Gastroesophageal sphincter (tissue), 4 donors: Measurements from ENCODE around the gene ALOXE3. TPM values are rescaled to one million over a fixed set of nuclear protein-coding genes. Genes with fewer than 3 reads are reported as not detected.

ENCODE experiments used
- ATAC-seq: fragments of 150-250 bp; one replicate; pipeline ENCODE4 v1.9.1; 2016; ENCODE audit warnings: mild to moderate bottlenecking, moderate library complexity
- H3K27ac ChIP-seq, 4 donors: fragments of 200-600 bp; sonication (generic) in 3 of 4; 1 replicate in 3 of 4; 2 replicates in 1 of 4; pipeline ENCODE4 v1.5.1; 2016 to 2019
- H3K27me3 ChIP-seq: fragments of 200-600 bp; sonication (generic); one replicate; pipeline ENCODE4 v1.5.1; 2019
- H3K36me3 ChIP-seq, 2 donors: fragments of 200-600 bp; sonication (generic); one replicate each; pipeline ENCODE4 v1.5.1; 2019; ENCODE audit warnings: control low read depth in 1 of 2
- H3K4me1 ChIP-seq, 3 donors: fragments of 200-600 bp; sonication (generic); 1 replicate in 2 of 3; 2 replicates in 1 of 3; pipeline ENCODE4 v1.5.1; 2016 to 2019; ENCODE audit warnings: control low read depth in 2 of 3
- H3K4me3 ChIP-seq, 2 donors: fragments of 200-600 bp; sonication (generic); one replicate each; pipeline ENCODE4 v1.5.1; 2019; ENCODE audit warnings: mild to moderate bottlenecking in 1 of 2, moderate library complexity in 1 of 2
- H3K9me3 ChIP-seq, 3 donors: fragments of 200-600 bp; sonication (generic); one replicate each; pipeline ENCODE4 v1.5.1; 2017 to 2019; ENCODE audit warnings: control low read depth in 2 of 3
- CTCF ChIP-seq, 4 experiments: fragments of 200-600 bp in 2 of 4; fragments of 450-650 bp in 2 of 4; sonication (generic) in 1 of 4; IDR thresholded peaks; one replicate each; pipeline ENCODE4 v1.5.1; 2017 to 2019; ENCODE audit warnings: antibody characterized with exemption in 4 of 4, mild to moderate bottlenecking in 2 of 4, moderate library complexity in 2 of 4
- EP300 ChIP-seq: sonication (generic); formaldehyde crosslinking; IDR thresholded peaks from one replicate; pipeline ENCODE4 v1.6.1; 2017; ENCODE audit warnings: antibody characterized with exemption, mild to moderate bottlenecking
- POLR2A ChIP-seq, 2 donors: fragments of 450-650 bp; IDR thresholded peaks; one replicate each; pipeline ENCODE4 v1.6.1; 2017; ENCODE audit warnings: antibody characterized with exemption in 2 of 2, mild to moderate bottlenecking in 2 of 2, moderate library complexity in 1 of 2
- POLR2AphosphoS5 ChIP-seq: sonication (generic); formaldehyde crosslinking; IDR thresholded peaks from one replicate; pipeline ENCODE4 v1.6.1; 2017; ENCODE audit warnings: antibody characterized with exemption
- WGBS, 2 donors: methylation state at CpG; one replicate each; pipeline ENCODE4 v1.1.5; 2018; ENCODE audit warnings: low coverage in 1 of 2; 5-methylcytosine and 5-hydroxymethylcytosine counted together
- total RNA-seq, 4 donors: library from RNA; depleted of rRNA; stranded (reverse); fragments of >200 nt; gene quantifications; one replicate each; pipeline ENCODE4 v1.1.0, GENCODE V29; 2016

Gene ALOXE3
- total RNA-seq, 4 donors from 2014 or later: 0.37 TPM; not detected in 3

GRCh38 chr17:8141741-8142140, 23.4 kb upstream of the ALOXE3 start:
- ATAC-seq: no peak
- H3K27ac ChIP-seq: peak overlapping the region in 3 of 4 donors; percentile 99 to 100 (median 99)
- H3K4me3 ChIP-seq: no peak overlapping the region
- no peaks in the 10 kb centered on the region for H3K27me3 ChIP-seq
- no CpG with 5 or more reads among the region's 11 CpGs for WGBS, 2 donors
- TF ChIP-seq CTCF (IDR thresholded peaks at IDR 0.05) (no peak), POLR2A (IDR thresholded peaks at IDR 0.05) (no peak), POLR2AphosphoS5 (no peak), EP300 (no peak)
- no peaks in the 10 kb centered on the region for H3K9me3 ChIP-seq
- peaks cover 0 to 90% (median 9%) of the 10 kb centered on the region in 3 donors for H3K4me1 ChIP-seq
- peaks cover 11 to 75% of the 10 kb centered on the region in 2 donors for H3K36me3 ChIP-seq

- Histone ChIP-seq H3K27me3 (no peaks in the 10 kb centered on the region), H3K27ac (peak overlapping the region in 3 of 4 donors; percentile 99 to 100 (median 99)), H3K9me3 (no peaks in the 10 kb centered on the region), H3K36me3 (peaks cover 5 to 68% of the 10 kb centered on the region in 2 donors), H3K4me1 (peaks cover 0 to 83% (median 9%) of the 10 kb centered on the region in 3 donors), H3K4me3 (no peak overlapping the region)
- ATAC-seq: no peak
- 77 to 93% methylated on average over 4 of the region's 7 CpGs for WGBS, 2 donors
- TF ChIP-seq CTCF (IDR thresholded peaks at IDR 0.05) (no peak), POLR2A (IDR thresholded peaks at IDR 0.05) (no peak), EP300 (no peak), POLR2AphosphoS5 (no peak)
Measured at GRCh38 chr17:8141045-8141444, 22.7 kb upstream of the ALOXE3 start.

- no peak for ATAC-seq
- WGBS, 2 donors: 64 to 80% methylated on average over 1 to 7 of the region's 18 CpGs
- H3K27ac ChIP-seq: peak overlapping the region; percentile 88 to 100 (median 99)
- peaks cover 3 to 62% of the 10 kb centered on the region in 2 donors for H3K36me3 ChIP-seq
- peaks cover 0 to 76% (median 9%) of the 10 kb centered on the region in 3 donors for H3K4me1 ChIP-seq
- no peaks in the 10 kb centered on the region for H3K27me3 ChIP-seq
- no peaks in the 10 kb centered on the region for H3K9me3 ChIP-seq
- no peak for TF ChIP-seq EP300
- TF ChIP-seq POLR2A (IDR thresholded peaks at IDR 0.05): no peak
- no peak for TF ChIP-seq POLR2AphosphoS5
- TF ChIP-seq CTCF (IDR thresholded peaks at IDR 0.05): no peak
- peak overlapping the region in 1 of 2 donors; percentile 0 for H3K4me3 ChIP-seq
Measured at GRCh38 chr17:8140065-8141029, 22.0 kb upstream of the ALOXE3 start.

GRCh38 chr17:8138672-8139371, 20.5 kb upstream of the ALOXE3 start:
- Histone ChIP-seq H3K4me1 (peaks cover 0 to 61% (median 9%) of the 10 kb centered on the region in 3 donors), H3K36me3 (peaks cover 3 to 46% of the 10 kb centered on the region in 2 donors), H3K27ac (peak overlapping the region; percentile 88 to 100 (median 99)), H3K9me3 (no peaks in the 10 kb centered on the region), H3K4me3 (peak overlapping the region in 1 of 2 donors; percentile 21), H3K27me3 (no peaks in the 10 kb centered on the region)
- TF ChIP-seq EP300 (no peak), POLR2A (IDR thresholded peaks at IDR 0.05) (peak; percentile 84 to 85), CTCF (IDR thresholded peaks at IDR 0.05) (peak in 3 of 4 experiments; percentile 82 to 95 (median 94)), POLR2AphosphoS5 (peak; percentile 81)
- WGBS, 2 donors: 0 to 1% methylated on average over 17 to 18 of the region's 46 CpGs
- ATAC-seq: peak; percentile 93
